Calu3 (cell line): Measurements from ENCODE around the gene ATP5MG. TPM values are rescaled to one million over a fixed set of nuclear protein-coding genes. Genes with fewer than 3 reads are reported as not detected.
"Not testable (repeated sequence)": the region's sequence is repeated elsewhere in the genome, so short reads cannot be mapped to it uniquely, and the experiment has no call there.

ENCODE experiments used
- BruUV-seq: library from RNA; stranded (reverse); fragments of 400-500 nt; replicated peaks from 2 replicates; lab custom pipeline; 2021; lab: Mats Ljungman, UMichigan
- CTCF ChIA-PET: fragments of 300-600 bp; sonication (Branson Sonifier 250); formaldehyde crosslinking; loops from one replicate; lab custom pipeline; 2022; ENCODE audit warnings: antibody characterized with exemption; lab: Charles Lee
- DNase-seq: peaks from one replicate; pipeline ENCODE4 v3.0.0; 2022
- H3K27ac Mint-ChIP-seq: one replicate; pipeline ENCODE4 v1.8.0; 2022; ENCODE audit warnings: mixed read lengths; ENCODE audit not compliant: unreplicated experiment
- H3K27me3 Mint-ChIP-seq: one replicate; pipeline ENCODE4 v1.8.0; 2022; ENCODE audit warnings: mixed read lengths; ENCODE audit not compliant: unreplicated experiment
- H3K36me3 Mint-ChIP-seq: one replicate; pipeline ENCODE4 v1.8.0; 2022; ENCODE audit warnings: mild to moderate bottlenecking, moderate library complexity, mixed read lengths; ENCODE audit not compliant: insufficient read depth, unreplicated experiment
- H3K4me1 Mint-ChIP-seq: one replicate; pipeline ENCODE4 v1.8.0; 2022; ENCODE audit warnings: mild to moderate bottlenecking, low read depth, mixed read lengths; ENCODE audit not compliant: unreplicated experiment
- H3K4me3 Mint-ChIP-seq: one replicate; pipeline ENCODE4 v1.8.0; 2022; ENCODE audit warnings: mild to moderate bottlenecking, low read depth, moderate library complexity, mixed read lengths; ENCODE audit not compliant: unreplicated experiment
- H3K9me3 Mint-ChIP-seq: one replicate; pipeline ENCODE4 v1.8.0; 2022; ENCODE audit warnings: low read depth, mixed read lengths; ENCODE audit not compliant: unreplicated experiment
- CTCF ChIP-seq: fragments of 200-600 bp; IDR thresholded peaks from one replicate; pipeline ENCODE4 v1.8.0; 2022; ENCODE audit warnings: antibody characterized with exemption; ENCODE audit not compliant: unreplicated experiment
- intact Hi-C: fragments of 100-400 bp; cut with micrococcal nuclease; formaldehyde crosslinking; loops from one replicate; pipeline ENCODE4 v1.10.0; 2022; ENCODE audit not compliant: unreplicated experiment
- total RNA-seq: library from RNA; stranded (reverse); gene quantifications from 2 replicates; pipeline ENCODE4 v1.2.3, GENCODE V29; 2022

ATP5MG gene
- total RNA-seq, 1 experiment from 2014 or later, result 145 TPM

GRCh38 chr11:118398791-118399559 is 2.4 kb upstream of the ATP5MG start:
- no peak for TF ChIP-seq CTCF
- no peaks in the 10 kb centered on the region for H3K9me3 Mint-ChIP-seq
- no peak for DNase-seq
- H3K4me1 Mint-ChIP-seq, result peaks cover 10% of the 10 kb centered on the region
- H3K4me3 Mint-ChIP-seq, result no peak overlapping the region
- CTCF ChIA-PET, result interaction anchor here (0.6 kb wide), 1 partner anchor 34 kb away, joined by 4 read pairs; no protein-coding TSS in a partner anchor
- BruUV-seq, result no TSS peak
- H3K27me3 Mint-ChIP-seq, result no peaks in the 10 kb centered on the region
- intact Hi-C loops, result no loop called here
- H3K36me3 Mint-ChIP-seq, result peaks cover 34% of the 10 kb centered on the region
- no peak overlapping the region for H3K27ac Mint-ChIP-seq

- Mint-ChIP-seq H3K27ac (peak overlapping the region; percentile 90), H3K4me1 (peaks cover 10% of the 10 kb centered on the region), H3K27me3 (no peaks in the 10 kb centered on the region), H3K9me3 (no peaks in the 10 kb centered on the region), H3K4me3 (peak overlapping the region; percentile 79), H3K36me3 (peaks cover 29% of the 10 kb centered on the region)
- TF ChIP-seq CTCF, result no peak
- DNase-seq, result no peak
- TSS peak; percentile 62 for BruUV-seq
- intact Hi-C loops, result loop anchor here (1.0 to 5.0 kb wide), 2 partner anchors 35 to 86 kb away; partner anchors contain the start of gene KMT2A
- CTCF ChIA-PET, result interaction anchor here (1.3 kb wide), 1 partner anchor 40 kb away, joined by 5 read pairs; no protein-coding TSS in a partner anchor
Measured at GRCh38 chr11:118401880-118402590, 629 bp downstream of the ATP5MG start.

- intact Hi-C loops, result loop anchor here (1.0 to 5.0 kb wide), 2 partner anchors 35 to 86 kb away; partner anchors contain the start of gene KMT2A
- H3K9me3 Mint-ChIP-seq, DNase-seq, H3K27me3 Mint-ChIP-seq, BruUV-seq: not testable (repeated sequence)
- CTCF ChIA-PET, result interaction anchor here (1.3 kb wide), 1 partner anchor 39 kb away, joined by 5 read pairs; no protein-coding TSS in a partner anchor
- peak overlapping the region; percentile 79 for H3K4me3 Mint-ChIP-seq
- H3K4me1 Mint-ChIP-seq, result peaks cover 10% of the 10 kb centered on the region
- H3K27ac Mint-ChIP-seq, result peak overlapping the region; percentile 90
- H3K36me3 Mint-ChIP-seq, result peaks cover 29% of the 10 kb centered on the region
Measured at GRCh38 chr11:118402594-118402993, 1.2 kb downstream of the ATP5MG start.

- no peaks in the 10 kb centered on the region for H3K9me3 Mint-ChIP-seq
- H3K27ac Mint-ChIP-seq, result no peak overlapping the region
- BruUV-seq, result no TSS peak
- no peaks in the 10 kb centered on the region for H3K27me3 Mint-ChIP-seq
- TF ChIP-seq CTCF, result no peak
- H3K4me1 Mint-ChIP-seq, result no peaks in the 10 kb centered on the region
- DNase-seq, result no peak
- CTCF ChIA-PET, result interaction anchor here (0.5 kb wide), 1 partner anchor 560 kb away, joined by 4 read pairs; no protein-coding TSS in a partner anchor
- H3K36me3 Mint-ChIP-seq, result peaks cover 31% of the 10 kb centered on the region
- intact Hi-C loops, result no loop called here
- no peak overlapping the region for H3K4me3 Mint-ChIP-seq
Measured at GRCh38 chr11:118406599-118407166, 5.3 kb downstream of the ATP5MG start.
